Pancreas (tissue), 10 donors: ENCODE measurements around the gene RNF149. TPM values are rescaled to one million over a fixed set of nuclear protein-coding genes. Genes with fewer than 3 reads are reported as not detected.

ENCODE experiments used
- ATAC-seq, 4 donors: fragments of 200-7000 bp; cut with Tn5 transposase; one replicate each; pipeline versions ENCODE4 v1.8.0 to v1.9.1; 2020; ENCODE audit warnings: mild to moderate bottlenecking in 4 of 4, moderate library complexity in 4 of 4
- DNase-seq, 6 donors: peaks; one replicate each; pipeline ENCODE4 v3.0.0-alpha.2; 2020
- FAIRE-seq: peaks from 2 replicates; lab custom pipeline; 2012; peaks lifted over from hg19 to GRCh38; lab: Jason Lieb, UNC
- H3K27ac ChIP-seq, 4 donors: fragments of 200-600 bp; sonication (generic); 1 replicate in 3 of 4; 2 replicates in 1 of 4; pipeline versions ENCODE4 v1.5.0 to v1.8.0; 2020
- H3K27me3 ChIP-seq, 4 donors: fragments of 200-600 bp; one replicate each; pipeline ENCODE4 v1.8.0; 2021
- H3K36me3 ChIP-seq, 3 donors: fragments of 200-600 bp; sonication (generic) in 1 of 3; one replicate each; pipeline versions ENCODE4 v1.5.0 to v1.8.0; 2020 to 2021
- H3K4me1 ChIP-seq, 3 donors: fragments of 200-600 bp; one replicate each; pipeline ENCODE4 v1.8.0; 2021
- H3K4me3 ChIP-seq, 4 donors: fragments of 200-600 bp; sonication (generic) in 2 of 4; one replicate each; pipeline versions ENCODE4 v1.5.0 to v1.8.0; 2020 to 2021
- H3K9me3 ChIP-seq, 4 donors: fragments of 200-600 bp; one replicate each; pipeline ENCODE4 v1.8.0; 2021
- CTCF ChIP-seq, 4 donors: fragments of 200-600 bp; sonication (generic) in 3 of 4; IDR thresholded peaks; one replicate each; pipeline versions ENCODE4 v1.5.0 to v1.8.0; 2021; ENCODE audit warnings: antibody characterized with exemption in 4 of 4
- WGBS, 2 donors: extraction: QIAGEN DNeasy Blood & Tissue Kit; methylation state at CpG; one replicate each; pipeline ENCODE4 v1.1.7; 2013; 5-methylcytosine and 5-hydroxymethylcytosine counted together
- intact Hi-C, 3 donors: fragments of 100-400 bp; cut with DNase I; formaldehyde crosslinking; loops; one replicate each; pipeline versions ENCODE4 v1.11.1 to v1.14.2; 2022
- polyA plus RNA-seq, 2 donors: library from polyadenylated mRNA; stranded (reverse); fragments of 200-250 nt; gene quantifications; one replicate each; pipeline ENCODE4 v1.2.3, GENCODE V29; 2013
- total RNA-seq, 6 donors: library from RNA; stranded (reverse); fragmentation: NEBNext Ultra II Directional in 4 of 6; extraction: Animal tissue kit (Norgen Biotek cat#: 25700) in 4 of 6; gene quantifications; one replicate each; pipeline versions ENCODE4 v1.2.1 to v1.2.4, GENCODE V29; 2021 to 2023
- donor health status: healthy with polysubstance abuse.
- donor health status: DM: no; HTN: no; CAD: no; lungs with moderate emphysema.
- donor health status: DM: no; HTN: no; CAD: no.
- donor health status: control.
- donor health status: control.
- donor health status: Bipolar disorder and iron deficiency.
- donor health status: DM: yes; HTN: yes; CAD: no.
- donor health status: DM: no; HTN: no; CAD: no.
- donor health status: DM: no; HTN: no; CAD: no.
- donor health status: DM: yes; HTN: yes; CAD: no.

Gene RNF149
- total and polyA plus RNA-seq, 8 donors: 18.8 to 36.9 (median 25.3) TPM

- DNase-seq: peak in 4 of 6 donors; percentile 49 to 76 (median 56)
- H3K4me3 ChIP-seq: peak overlapping the region in 3 of 4 donors; percentile 95 to 97 (median 95)
- no peaks in the 10 kb centered on the region for H3K9me3 ChIP-seq
- no peaks in the 10 kb centered on the region for H3K36me3 ChIP-seq
- 6 to 12% methylated on average over 7 of the region's 7 CpGs for WGBS, 2 donors
- H3K27me3 ChIP-seq: no peaks in the 10 kb centered on the region
- peak overlapping the region; percentile 84 to 95 (median 88) for H3K27ac ChIP-seq
- intact Hi-C loops: no loop called here
- H3K4me1 ChIP-seq: peaks cover 16 to 40% (median 25%) of the 10 kb centered on the region in 3 donors
- TF ChIP-seq CTCF (IDR thresholded peaks at IDR 0.05): no peak
- FAIRE-seq: no peak
- ATAC-seq: peak; percentile 12 to 49 (median 32)
These were observed 2.1 kb downstream of the RNF149 start for GRCh38 chr2:101306410-101306809.

DNA sequence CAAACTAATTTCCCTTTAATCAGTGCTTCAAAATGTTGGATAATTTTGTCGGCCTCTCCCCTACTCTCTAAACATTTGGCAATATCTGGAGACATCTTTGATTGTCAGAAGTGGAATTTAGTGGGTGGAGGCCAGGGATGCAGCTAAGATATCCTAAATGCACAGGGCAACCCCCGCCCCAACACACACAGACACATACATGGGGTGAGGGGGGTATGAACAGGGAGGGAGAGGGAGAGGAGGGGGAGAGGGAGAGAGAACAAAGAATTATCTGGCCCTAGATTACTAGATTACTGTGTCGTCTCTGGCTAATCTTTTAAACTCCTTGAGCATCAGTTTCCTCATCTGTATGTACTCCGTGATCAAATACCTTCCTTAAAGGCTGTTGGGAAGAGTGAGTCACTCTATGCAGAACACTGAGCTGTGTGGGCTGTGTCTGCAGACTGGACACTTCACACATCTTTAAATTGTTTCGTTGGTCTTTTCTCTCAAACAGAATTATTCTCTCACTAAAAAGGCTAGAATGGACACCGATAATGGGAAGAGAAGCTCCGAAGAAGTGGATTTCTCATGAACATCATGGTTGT lies 2.9 kb downstream of the RNF149 start:
- H3K36me3 ChIP-seq: no peaks in the 10 kb centered on the region
- intact Hi-C loops: no loop called here
- H3K27me3 ChIP-seq: no peaks in the 10 kb centered on the region
- no peak for DNase-seq
- no peak for FAIRE-seq
- peak overlapping the region in 2 of 4 donors; percentile 95 for H3K4me3 ChIP-seq
- WGBS, 2 donors: 58 to 61% methylated on average over 7 of the region's 7 CpGs
- no peak for TF ChIP-seq CTCF (IDR thresholded peaks at IDR 0.05)
- no peaks in the 10 kb centered on the region for H3K9me3 ChIP-seq
- peak overlapping the region in 2 of 4 donors; percentile 91 to 95 for H3K27ac ChIP-seq
- H3K4me1 ChIP-seq: peaks cover 9 to 32% (median 25%) of the 10 kb centered on the region in 3 donors
- ATAC-seq: peak in 2 of 4 donors; percentile 6 to 16

- Histone ChIP-seq H3K27ac (peak overlapping the region in 1 of 4 donors; percentile 95), H3K36me3 (no peaks in the 10 kb centered on the region), H3K27me3 (no peaks in the 10 kb centered on the region), H3K4me1 (peaks cover 9 to 36% (median 25%) of the 10 kb centered on the region in 3 donors), H3K4me3 (no peak overlapping the region), H3K9me3 (no peaks in the 10 kb centered on the region)
- ATAC-seq (no peak), DNase-seq (no peak), FAIRE-seq (no peak)
- TF ChIP-seq CTCF (IDR thresholded peaks at IDR 0.05): no peak
- WGBS, 2 donors: 82 to 87% methylated on average over 4 of the region's 4 CpGs
- intact Hi-C loops: no loop called here
These were observed 3.5 kb downstream of the RNF149 start for GRCh38 chr2:101305035-101305434.

- no peak for ATAC-seq
- H3K27ac ChIP-seq: no peak overlapping the region
- no peaks in the 10 kb centered on the region for H3K36me3 ChIP-seq
- no peak for DNase-seq
- H3K4me3 ChIP-seq: no peak overlapping the region
- TF ChIP-seq CTCF (IDR thresholded peaks at IDR 0.05): no peak
- no peak for FAIRE-seq
- intact Hi-C loops: no loop called here
- 43 to 59% methylated on average over 1 of the region's 1 CpG for WGBS, 2 donors
- H3K4me1 ChIP-seq: peaks cover 9 to 31% (median 25%) of the 10 kb centered on the region in 3 donors
- no peaks in the 10 kb centered on the region for H3K27me3 ChIP-seq
- H3K9me3 ChIP-seq: no peaks in the 10 kb centered on the region
These were observed 4.8 kb downstream of the RNF149 start for GRCh38 chr2:101303688-101304087.

GRCh38 chr2:101302016-101302415 lies 6.5 kb downstream of the RNF149 start:
- WGBS, 2 donors: 47 to 56% methylated on average over 4 of the region's 4 CpGs
- TF ChIP-seq CTCF (IDR thresholded peaks at IDR 0.05): no peak
- DNase-seq (no peak), ATAC-seq (no peak), FAIRE-seq (no peak)
- Histone ChIP-seq H3K4me3 (no peak overlapping the region), H3K9me3 (no peaks in the 10 kb centered on the region), H3K27me3 (no peaks in the 10 kb centered on the region), H3K27ac (no peak overlapping the region), H3K4me1 (peaks cover 9 to 31% (median 25%) of the 10 kb centered on the region in 3 donors), H3K36me3 (no peaks in the 10 kb centered on the region)
- intact Hi-C loops: no loop called here
